SJCRH30 (cell line): Measurements from ENCODE around the gene GULP1. TPM values are rescaled to one million over a fixed set of nuclear protein-coding genes. Genes with fewer than 3 reads are reported as not detected.
A peak's percentile ranks its signal among the peaks of the same experiment; 100 is the strongest.

Experiments
- DNase-seq, 2 experiments: peaks; one replicate each; pipeline ENCODE4 v3.0.0-alpha.2; 2015 to 2020
- H3K27ac ChIP-seq: fragments of 250-450 bp; sonication (Bioruptor Pico); 2 replicates; pipeline ENCODE4 v1.5.1; 2020; ENCODE audit warnings: mild to moderate bottlenecking, moderate library complexity
- H3K27me3 ChIP-seq: fragments of 250-450 bp; sonication (Bioruptor Pico); 2 replicates; pipeline ENCODE4 v1.5.1; 2020; ENCODE audit warnings: mild to moderate bottlenecking, moderate library complexity
- H3K36me3 ChIP-seq: fragments of 250-450 bp; sonication (Bioruptor Pico); 2 replicates; pipeline ENCODE4 v1.5.1; 2020; ENCODE audit warnings: mild to moderate bottlenecking, moderate library complexity
- H3K4me1 ChIP-seq: fragments of 250-450 bp; sonication (Bioruptor Pico); 2 replicates; pipeline ENCODE4 v1.5.1; 2020; ENCODE audit warnings: mild to moderate bottlenecking, moderate library complexity
- H3K4me3 ChIP-seq: fragments of 250-450 bp; sonication (Bioruptor Pico); 2 replicates; pipeline ENCODE4 v1.5.1; 2020; ENCODE audit warnings: mild to moderate bottlenecking, moderate library complexity
- H3K9me3 ChIP-seq: fragments of 250-450 bp; sonication (Bioruptor Pico); replicated peaks from 2 replicates; pipeline ENCODE4 v1.5.1; 2020; ENCODE audit warnings: mild to moderate bottlenecking, moderate library complexity
- total RNA-seq: library from RNA; depleted of rRNA; stranded (reverse); fragments of >200 nt; shearing (Covaris generic); gene quantifications from 2 replicates; pipeline ENCODE4 v1.2.3, GENCODE V29; 2014

Gene GULP1
- total RNA-seq, 1 experiment from 2014 or later = 90.0 TPM

DNA sequence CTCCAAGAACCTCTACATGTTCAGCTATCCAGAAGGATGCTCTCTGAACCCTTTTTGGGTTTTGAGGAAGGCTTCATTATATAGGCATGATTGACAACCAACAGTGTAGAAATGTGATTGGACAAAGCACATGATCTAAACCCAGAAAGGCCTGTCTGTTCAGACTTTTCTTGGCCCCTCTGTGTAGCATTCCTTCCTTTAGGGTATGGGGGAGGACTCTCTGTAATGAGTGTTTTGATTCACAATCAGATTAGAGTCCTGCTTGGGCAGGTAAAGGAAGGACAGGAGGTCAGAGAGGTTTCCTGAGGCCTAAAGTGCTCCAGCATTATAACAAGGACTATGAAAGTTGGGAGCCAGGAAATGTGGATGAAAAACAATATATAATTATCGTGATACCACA, 13.6 kb downstream of the GULP1 start:
- H3K4me1 ChIP-seq = peaks cover 39% of the 10 kb centered on the region
- peaks cover 3% of the 10 kb centered on the region; the same call in 1 of the 2 replicates for H3K36me3 ChIP-seq
- no peak overlapping the region; the same call in 1 of the 2 replicates for H3K27ac ChIP-seq
- no peaks in the 10 kb centered on the region for H3K9me3 ChIP-seq
- H3K27me3 ChIP-seq = no peaks in the 10 kb centered on the region
- no peak for DNase-seq
- H3K4me3 ChIP-seq = no peak overlapping the region

DNA sequence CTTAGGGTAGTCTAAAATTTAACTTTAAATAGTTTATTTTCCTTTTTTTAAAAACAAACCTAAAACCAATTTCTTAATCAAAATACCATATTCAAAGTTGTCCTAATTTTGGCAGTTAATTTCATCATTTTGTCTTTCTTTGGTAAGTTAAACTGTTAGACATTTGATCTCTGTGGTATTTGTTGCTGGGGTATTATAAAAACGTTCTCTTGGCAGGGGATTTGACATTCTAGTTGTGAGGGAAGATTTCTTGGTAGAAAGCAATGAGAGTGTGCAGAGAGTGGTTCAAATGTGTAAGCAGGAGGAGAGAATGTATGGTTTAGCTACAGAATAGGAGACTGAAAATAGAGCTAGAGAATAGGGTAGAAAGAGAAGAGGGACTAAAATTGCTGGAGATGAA, 14.6 kb downstream of the GULP1 start:
- Histone ChIP-seq H3K27me3 (no peaks in the 10 kb centered on the region), H3K4me3 (no peak overlapping the region), H3K4me1 (peaks cover 39% of the 10 kb centered on the region), H3K9me3 (no peaks in the 10 kb centered on the region), H3K27ac (no peak overlapping the region), H3K36me3 (peaks cover 3% of the 10 kb centered on the region; the same call in 1 of the 2 replicates)
- no peak for DNase-seq

DNA sequence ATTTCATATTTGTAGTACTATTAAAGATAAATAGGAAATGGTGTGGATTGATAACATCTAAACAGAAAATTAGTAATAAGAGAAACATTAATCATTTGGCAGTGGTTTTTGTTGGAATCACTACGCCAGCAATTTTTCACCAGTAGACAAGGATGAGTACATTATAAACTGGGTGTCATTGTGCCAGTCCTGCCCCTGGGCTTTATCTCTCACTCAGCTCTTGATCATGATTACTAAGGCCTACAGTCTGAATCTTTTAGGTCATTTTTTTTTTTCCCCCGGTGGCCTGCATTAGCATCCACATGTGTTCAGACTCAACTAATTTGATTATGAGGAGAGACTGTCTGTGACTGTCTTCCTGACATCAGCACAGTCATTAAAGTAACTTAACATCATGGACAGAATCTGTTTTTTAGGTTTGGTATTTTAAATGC, 16.2 kb downstream of the GULP1 start:
- H3K9me3 ChIP-seq = peaks cover 4% of the 10 kb centered on the region; the same call in 1 of the 2 replicates
- no peaks in the 10 kb centered on the region for H3K27me3 ChIP-seq
- H3K4me3 ChIP-seq = no peak overlapping the region
- no peak for DNase-seq
- peaks cover 36% of the 10 kb centered on the region for H3K4me1 ChIP-seq
- H3K36me3 ChIP-seq = peaks cover 3% of the 10 kb centered on the region; the same call in 1 of the 2 replicates
- H3K27ac ChIP-seq = no peak overlapping the region

DNA sequence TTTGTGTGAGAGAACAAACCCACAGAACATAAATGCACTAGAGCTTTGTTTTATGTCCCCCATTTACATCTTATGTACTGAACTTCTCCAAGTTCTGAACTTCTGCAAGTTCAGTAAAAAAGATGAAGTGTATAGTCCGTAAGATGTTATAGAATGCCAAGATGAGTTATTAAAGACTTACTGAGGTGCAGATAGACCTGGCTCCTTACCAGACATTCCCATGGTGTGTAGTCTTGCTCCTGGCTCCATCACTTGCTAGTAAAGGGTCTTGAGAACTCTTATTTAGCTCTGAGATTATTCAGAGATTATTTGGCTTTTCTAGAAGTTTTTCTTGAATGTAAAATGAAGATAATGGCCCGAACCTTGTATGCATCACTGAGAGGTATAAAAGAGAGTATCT, 16.8 kb downstream of the GULP1 start:
- Histone ChIP-seq H3K36me3 (peaks cover 3% of the 10 kb centered on the region; the same call in 1 of the 2 replicates), H3K4me3 (no peak overlapping the region), H3K27me3 (no peaks in the 10 kb centered on the region), H3K27ac (no peak overlapping the region), H3K4me1 (peaks cover 30% of the 10 kb centered on the region), H3K9me3 (peaks cover 10% of the 10 kb centered on the region)
- DNase-seq = no peak

DNA sequence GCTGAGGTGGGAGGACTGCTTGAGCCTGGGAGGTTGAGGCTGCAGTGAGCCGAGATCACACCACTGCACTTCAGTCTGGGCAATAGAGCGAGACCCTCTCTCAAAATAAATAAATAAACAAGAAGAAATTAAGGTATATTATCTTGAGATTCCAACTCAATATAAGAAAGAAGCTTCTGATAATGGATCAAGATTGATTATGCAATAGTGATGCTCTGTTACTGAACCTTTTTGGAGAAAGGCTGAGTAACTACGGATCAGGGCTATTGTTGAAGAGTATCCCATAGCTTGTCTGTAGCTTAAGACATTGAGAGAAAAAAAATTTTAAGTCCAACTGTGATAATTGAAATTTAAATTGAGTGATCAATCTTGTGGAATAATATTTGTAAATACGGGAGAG, 17.7 kb downstream of the GULP1 start:
- Histone ChIP-seq H3K4me3 (no peak overlapping the region), H3K9me3 (peaks cover 12% of the 10 kb centered on the region), H3K27ac (no peak overlapping the region), H3K27me3 (no peaks in the 10 kb centered on the region), H3K4me1 (peaks cover 21% of the 10 kb centered on the region), H3K36me3 (peaks cover 3% of the 10 kb centered on the region; the same call in 1 of the 2 replicates)
- DNase-seq = no peak

- Histone ChIP-seq H3K4me3 (no peak overlapping the region), H3K4me1 (no peaks in the 10 kb centered on the region), H3K36me3 (peaks cover 2% of the 10 kb centered on the region; the same call in 1 of the 2 replicates), H3K27me3 (no peaks in the 10 kb centered on the region), H3K9me3 (peaks cover 19% of the 10 kb centered on the region), H3K27ac (no peak overlapping the region)
- no peak for DNase-seq
Observed at GRCh38 chr2:188314314-188315054, 22.8 kb downstream of the GULP1 start.

GRCh38 chr2:188315750-188316149, 24.1 kb downstream of the GULP1 start:
- DNase-seq = no peak
- H3K27ac ChIP-seq = no peak overlapping the region
- H3K9me3 ChIP-seq = peaks cover 19% of the 10 kb centered on the region
- no peaks in the 10 kb centered on the region for H3K4me1 ChIP-seq
- no peak overlapping the region for H3K4me3 ChIP-seq
- peaks cover 2% of the 10 kb centered on the region; the same call in 1 of the 2 replicates for H3K36me3 ChIP-seq
- no peaks in the 10 kb centered on the region for H3K27me3 ChIP-seq

DNA sequence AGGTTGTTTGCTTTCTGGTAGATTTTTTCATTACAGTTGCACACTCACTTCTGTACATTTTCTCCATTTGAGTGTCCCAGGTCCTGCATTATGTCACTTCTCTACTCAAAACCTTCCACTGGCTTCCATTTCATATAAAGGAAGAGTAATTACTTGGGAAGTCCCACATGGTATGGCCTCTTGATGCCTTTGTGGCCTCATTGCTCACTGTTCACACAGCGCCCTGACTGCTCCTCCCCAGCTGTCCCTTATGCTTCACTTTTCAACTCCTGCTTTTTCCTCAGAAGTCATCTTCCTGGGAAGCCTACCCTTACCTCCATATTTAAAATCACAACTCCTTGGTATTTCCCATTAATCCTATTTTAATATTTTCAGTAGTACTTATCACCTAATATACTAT, 24.7 kb downstream of the GULP1 start:
- no peak overlapping the region for H3K4me3 ChIP-seq
- H3K27me3 ChIP-seq = no peaks in the 10 kb centered on the region
- peaks cover 19% of the 10 kb centered on the region for H3K9me3 ChIP-seq
- no peak for DNase-seq
- H3K27ac ChIP-seq = no peak overlapping the region
- no peaks in the 10 kb centered on the region for H3K4me1 ChIP-seq
- peaks cover 5% of the 10 kb centered on the region for H3K36me3 ChIP-seq

- no peak for DNase-seq
- peaks cover 5% of the 10 kb centered on the region for H3K36me3 ChIP-seq
- no peaks in the 10 kb centered on the region for H3K4me1 ChIP-seq
- no peak overlapping the region for H3K4me3 ChIP-seq
- H3K27ac ChIP-seq = no peak overlapping the region
- peaks cover 19% of the 10 kb centered on the region for H3K9me3 ChIP-seq
- no peaks in the 10 kb centered on the region for H3K27me3 ChIP-seq
Observed at GRCh38 chr2:188316791-188317423, 25.2 kb downstream of the GULP1 start.

GRCh38 chr2:188318161-188318749, 26.6 kb downstream of the GULP1 start:
- H3K27ac ChIP-seq = no peak overlapping the region
- DNase-seq = no peak
- H3K4me3 ChIP-seq = no peak overlapping the region
- peaks cover 11% of the 10 kb centered on the region for H3K9me3 ChIP-seq
- peaks cover 11% of the 10 kb centered on the region; the same call in 1 of the 2 replicates for H3K4me1 ChIP-seq
- peaks cover 5% of the 10 kb centered on the region for H3K36me3 ChIP-seq
- no peaks in the 10 kb centered on the region for H3K27me3 ChIP-seq

DNA sequence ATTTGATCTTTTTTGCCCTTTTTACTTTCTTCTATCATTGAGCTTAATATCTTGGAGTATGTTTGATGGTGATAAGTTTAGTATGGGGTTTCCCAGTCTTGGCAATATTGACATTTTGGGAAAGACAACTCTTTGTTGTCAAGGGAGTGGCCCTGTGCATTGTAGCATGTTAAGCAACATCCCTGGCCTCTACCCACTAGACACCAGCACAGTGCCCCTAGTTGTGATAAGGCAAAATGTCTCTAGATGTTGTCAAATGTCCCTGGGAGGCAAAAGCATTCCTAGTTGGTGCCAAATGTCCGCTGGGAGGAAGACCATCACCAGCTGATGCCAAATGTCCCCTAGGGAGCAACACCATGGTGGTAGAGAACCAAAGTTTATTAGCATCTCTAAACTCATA, 28.2 kb downstream of the GULP1 start:
- no peak overlapping the region for H3K27ac ChIP-seq
- no peak for DNase-seq
- H3K9me3 ChIP-seq = peaks cover 7% of the 10 kb centered on the region; the same call in 1 of the 2 replicates
- peaks cover 13% of the 10 kb centered on the region; the same call in 1 of the 2 replicates for H3K4me1 ChIP-seq
- H3K4me3 ChIP-seq = no peak overlapping the region
- no peaks in the 10 kb centered on the region for H3K27me3 ChIP-seq
- peaks cover 5% of the 10 kb centered on the region for H3K36me3 ChIP-seq

DNA sequence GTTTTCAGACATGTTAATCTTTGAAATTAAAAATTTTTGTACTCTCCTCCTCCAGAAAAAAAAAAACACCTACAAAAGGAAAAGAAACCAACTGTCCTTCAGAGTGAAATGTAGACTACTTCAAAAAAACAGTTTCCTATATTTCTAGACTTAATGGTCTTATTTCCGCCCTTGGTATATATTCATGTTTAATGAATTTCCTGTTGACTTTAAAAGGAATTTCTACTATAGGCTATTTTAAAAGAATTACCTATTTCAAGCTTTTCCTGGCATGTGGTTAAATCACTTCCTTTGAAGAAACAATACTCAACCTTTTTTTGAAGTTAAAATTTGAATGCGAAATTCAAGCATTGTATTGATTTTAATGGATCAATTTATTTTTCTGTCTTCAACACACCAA, 29.2 kb downstream of the GULP1 start:
- DNase-seq = no peak
- no peak overlapping the region for H3K27ac ChIP-seq
- no peak overlapping the region for H3K4me3 ChIP-seq
- no peaks in the 10 kb centered on the region for H3K27me3 ChIP-seq
- H3K9me3 ChIP-seq = peaks cover 10% of the 10 kb centered on the region; the same call in 1 of the 2 replicates
- H3K4me1 ChIP-seq = peaks cover 13% of the 10 kb centered on the region; the same call in 1 of the 2 replicates
- peaks cover 3% of the 10 kb centered on the region for H3K36me3 ChIP-seq

- peaks cover 27% of the 10 kb centered on the region for H3K4me1 ChIP-seq
- no peak overlapping the region for H3K4me3 ChIP-seq
- DNase-seq = peak in 1 of 2 experiments; percentile 47
- H3K27me3 ChIP-seq = no peaks in the 10 kb centered on the region
- H3K27ac ChIP-seq = no peak overlapping the region; the same call in 1 of the 2 replicates
- H3K36me3 ChIP-seq = peaks cover 3% of the 10 kb centered on the region; the same call in 1 of the 2 replicates
- 0 out of 2 replicates have a peak, but pooled peaks cover 3% of the 10 kb centered on the region for H3K9me3 ChIP-seq
Observed at GRCh38 chr2:188322569-188323551, 31.2 kb downstream of the GULP1 start.

DNA sequence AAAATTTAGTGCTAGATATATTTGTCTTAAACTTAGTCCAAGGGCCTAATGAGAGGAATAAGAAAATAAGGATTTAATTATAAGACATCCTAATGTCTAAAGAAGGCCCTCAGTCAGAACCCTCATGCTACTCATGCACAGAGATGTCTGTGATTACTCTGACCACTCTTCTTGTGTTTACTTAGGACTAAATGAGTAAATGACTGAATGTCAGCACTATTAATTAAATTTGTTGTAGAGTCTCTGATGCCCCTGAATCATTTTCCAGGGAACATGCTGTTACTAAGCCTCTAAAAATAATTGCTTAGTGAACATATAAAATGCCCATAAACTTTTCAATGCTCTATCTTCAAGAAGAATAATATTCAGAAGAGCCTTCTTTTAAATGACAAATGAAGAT, 32.4 kb downstream of the GULP1 start:
- Histone ChIP-seq H3K9me3 (0 out of 2 replicates have a peak, but pooled peaks cover 3% of the 10 kb centered on the region), H3K4me3 (no peak overlapping the region), H3K27me3 (no peaks in the 10 kb centered on the region), H3K4me1 (peaks cover 27% of the 10 kb centered on the region), H3K36me3 (peaks cover 3% of the 10 kb centered on the region; the same call in 1 of the 2 replicates), H3K27ac (no peak overlapping the region)
- no peak for DNase-seq
